GM12891 (cell line): Measurements from ENCODE around the gene TNFRSF6B.

Experiments used
- PAX5 ChIP-seq: IDR thresholded peaks from 2 replicates; pipeline ENCODE4 v1.6.1; 2011; ENCODE audit warnings: low read length, moderate library complexity, mild to moderate bottlenecking; ENCODE audit not compliant: insufficient read depth, severe bottlenecking
- POLR2A ChIP-seq: IDR thresholded peaks from 2 replicates; pipeline ENCODE4 v1.6.1; 2011; ENCODE audit warnings: low read depth, low read length, control low read depth
- POLR2AphosphoS5 ChIP-seq: IDR thresholded peaks from 2 replicates; pipeline ENCODE4 v1.6.1; 2011; ENCODE audit warnings: low read depth, low read length, control low read depth
- POU2F2 ChIP-seq: IDR thresholded peaks from 2 replicates; pipeline ENCODE4 v1.6.1; 2011; ENCODE audit warnings: low read depth, mild to moderate bottlenecking, control low read depth, low read length, moderate library complexity
- SPI1 ChIP-seq: IDR thresholded peaks from 2 replicates; pipeline ENCODE4 v1.6.1; 2011; ENCODE audit warnings: low read depth, low read length, control low read depth
- TAF1 ChIP-seq: IDR thresholded peaks from 2 replicates; pipeline ENCODE4 v1.6.1; 2011; ENCODE audit warnings: low read depth, low read length, control low read depth

DNA sequence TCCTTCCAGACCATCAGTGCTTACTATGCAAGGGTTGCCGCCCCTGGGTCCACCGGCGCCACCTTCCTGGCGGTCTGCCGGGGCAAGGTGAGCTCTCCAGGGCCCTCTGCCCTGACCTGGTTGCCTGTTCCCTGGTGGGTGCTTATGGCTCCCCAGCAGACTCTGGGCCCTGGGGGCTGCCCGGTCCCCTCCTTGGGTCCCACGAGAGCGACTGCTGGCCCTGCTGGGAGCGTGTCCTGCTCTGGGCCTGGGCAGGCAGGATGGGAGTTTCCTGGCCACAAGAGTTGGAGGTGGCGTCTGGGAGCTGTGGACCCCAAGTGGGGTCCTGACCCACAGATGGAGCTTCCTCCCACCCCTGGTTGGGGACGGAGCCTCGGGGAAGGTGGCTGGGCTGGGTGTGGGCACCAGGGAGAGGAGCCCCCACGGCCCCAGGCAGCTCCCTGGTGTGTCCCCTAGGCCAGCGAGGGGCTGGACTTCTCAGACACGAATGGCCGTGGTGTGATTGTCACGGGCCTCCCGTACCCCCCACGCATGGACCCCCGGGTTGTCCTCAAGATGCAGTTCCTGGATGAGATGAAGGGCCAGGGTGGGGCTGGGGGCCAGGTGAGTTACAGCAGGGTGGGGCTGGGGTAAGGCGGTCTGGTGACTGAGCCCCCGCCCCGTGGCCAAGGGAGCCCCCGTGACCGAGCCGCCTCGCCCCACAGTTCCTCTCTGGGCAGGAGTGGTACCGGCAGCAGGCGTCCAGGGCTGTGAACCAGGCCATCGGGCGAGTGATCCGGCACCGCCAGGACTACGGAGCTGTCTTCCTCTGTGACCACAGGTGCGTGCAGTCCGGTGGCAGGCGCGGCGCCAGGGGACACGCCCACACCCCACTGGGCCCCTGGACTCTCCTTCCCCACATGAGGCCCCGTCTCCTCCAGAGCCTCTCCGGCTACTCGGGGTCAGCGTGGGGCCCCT is 7.1 kb upstream of the TNFRSF6B start:
- TF ChIP-seq POLR2A, result no peak
- no peak for TF ChIP-seq TAF1
- no peak for TF ChIP-seq POLR2AphosphoS5
- no peak for TF ChIP-seq SPI1
- no peak for TF ChIP-seq POU2F2
- no peak for TF ChIP-seq PAX5
